ENCODE measurements around the gene CEP43.

DNA sequence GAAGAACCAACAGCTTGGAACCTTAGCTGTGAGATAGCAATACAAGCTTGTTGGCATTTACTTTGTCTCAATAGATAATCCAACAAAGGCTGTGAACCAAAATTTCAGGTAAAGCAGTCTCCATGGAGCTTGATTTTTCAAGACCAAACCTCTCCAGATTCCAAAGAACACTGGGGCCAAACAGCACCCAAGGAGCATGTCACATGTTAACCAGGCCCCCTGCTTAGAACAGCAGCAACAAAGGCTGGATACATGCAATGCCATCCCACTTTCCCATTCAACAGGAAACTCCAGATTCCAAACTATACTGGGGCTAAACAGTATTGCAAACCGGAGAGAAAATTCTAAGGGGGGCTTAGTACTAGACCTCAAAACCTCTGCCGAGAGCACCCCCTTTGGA lies 27.1 kb upstream of the CEP43 start:
- TF ChIP-seq POLR2AphosphoS5 (IDR thresholded peaks at IDR 0.05; ENCODE audit: borderline replicate concordance, low read depth, low read length): no peak
- TF ChIP-seq EZH2 (IDR thresholded peaks at IDR 0.05): no peak
- TF ChIP-seq FOXP2 (optimal IDR thresholded peaks at IDR 0.05; ENCODE audit: control extremely low read depth, extremely low read length, insufficient read depth): no peak

All from SK-N-MC (cell line).